K562 (cell line): ENCODE measurements around the gene GLIS2. TPM values are rescaled to one million over a fixed set of nuclear protein-coding genes. Genes with fewer than 3 reads are reported as not detected.

Source experiments
- ATAC-seq: fragments of 200-7000 bp; cut with Tn5 transposase; 3 replicates; pipeline ENCODE4 v1.9.1; 2020; ENCODE audit warnings: moderate library complexity
- BruUV-seq: library from RNA; stranded (reverse); fragments of 400-500 nt; replicated peaks from 2 replicates; lab custom pipeline; 2021; lab: Mats Ljungman, UMichigan
- CTCF ChIA-PET: fragments of 300-600 bp; formaldehyde crosslinking; extraction: SDS; loops from one replicate; lab custom pipeline; 2021; ENCODE audit warnings: low intra/inter-chr PET ratio; lab: Yijun Ruan, JAX
- POLR2A ChIA-PET: fragments of 300-600, 350-650 bp; sonication (Branson Sonifier 250); formaldehyde crosslinking; extraction: SDS; loops from one replicate; lab custom pipeline; 2021; ENCODE audit warnings: antibody characterized with exemption, inconsistent platforms; lab: Yijun Ruan, JAX
- DNase-seq, 4 experiments: peaks; one replicate each; pipeline versions ENCODE4 v3.0.0 to v3.0.0-alpha.2; 2011 to 2018; ENCODE audit warnings: low spot score in 3 of 4, mixed read lengths in 3 of 4; ENCODE audit errors: extremely low read depth in 1 of 4
- FAIRE-seq: peaks from 2 replicates; lab custom pipeline; 2011; peaks lifted over from hg19 to GRCh38; lab: Jason Lieb, UNC
- H2AFZ ChIP-seq: 2 replicates; pipeline ENCODE4 v1.6.0; 2011; ENCODE audit warnings: low read depth, low read length, control low read depth, inconsistent platforms
- H3K27ac ChIP-seq: fragments of 200-600 bp; 3 replicates; pipeline ENCODE4 v1.8.0; 2011; ENCODE audit warnings: low read depth, mild to moderate bottlenecking, control low read depth, inconsistent platforms, low read length, moderate library complexity, mixed read lengths; ENCODE audit errors: extremely low read depth
- H3K27me3 ChIP-seq, 2 experiments: fragments of 300-600 bp in 1 of 2; 2 replicates in 1 of 2; 3 replicates in 1 of 2; pipeline versions ENCODE4 v1.6.0 to v1.8.0; 2011; ENCODE audit warnings: inconsistent platforms in 2 of 2, low read length in 2 of 2, mild to moderate bottlenecking in 1 of 2, mixed read lengths in 1 of 2, moderate library complexity in 1 of 2; ENCODE audit not compliant: control insufficient read depth in 2 of 2, insufficient read depth in 2 of 2
- H3K36me3 ChIP-seq: fragments of 300-600 bp; 3 replicates; pipeline ENCODE4 v1.8.0; 2011; ENCODE audit warnings: mild to moderate bottlenecking, low read length, inconsistent platforms; ENCODE audit not compliant: control insufficient read depth, insufficient read depth
- H3K4me1 ChIP-seq, 2 experiments: fragments of 200-600 bp in 1 of 2; replicated peaks in 1 of 2; 2 replicates in 1 of 2; 3 replicates in 1 of 2; pipeline versions ENCODE4 v1.5.1 to v1.8.0; 2011; ENCODE audit warnings: inconsistent platforms in 2 of 2, low read length in 2 of 2, mild to moderate bottlenecking in 1 of 2, mixed read lengths in 1 of 2, moderate library complexity in 1 of 2; ENCODE audit not compliant: control insufficient read depth in 2 of 2, insufficient read depth in 2 of 2
- H3K4me2 ChIP-seq: 2 replicates; pipeline ENCODE4 v1.6.1; 2011; ENCODE audit warnings: low read length, control low read depth, inconsistent platforms, mixed read lengths; ENCODE audit not compliant: insufficient read depth
- H3K4me3 ChIP-seq: fragments of 200-600 bp; sonication (generic), shearing (Covaris generic); 2 replicates; pipeline ENCODE4 v1.5.1; 2016; ENCODE audit warnings: control low read depth, inconsistent platforms
- H3K79me2 ChIP-seq: fragments of 200-600 bp; 3 replicates; pipeline ENCODE4 v1.8.0; 2011; ENCODE audit warnings: low read length, inconsistent platforms; ENCODE audit not compliant: control insufficient read depth, insufficient read depth
- H3K9ac ChIP-seq, 2 experiments: 2 replicates each; pipeline versions ENCODE4 v1.6.0 to v1.6.1; 2011; ENCODE audit warnings: low read depth in 2 of 2, low read length in 2 of 2, control low read depth in 1 of 2, inconsistent platforms in 1 of 2, mild to moderate bottlenecking in 1 of 2, mixed read lengths in 1 of 2; ENCODE audit not compliant: insufficient read depth in 1 of 2
- H3K9me1 ChIP-seq: one replicate; pipeline ENCODE4 v1.6.0; 2011; ENCODE audit warnings: inconsistent platforms, mild to moderate bottlenecking, low read length, moderate library complexity; ENCODE audit not compliant: control insufficient read depth, insufficient read depth
- H3K9me3 ChIP-seq: replicated peaks from 2 replicates; pipeline ENCODE4 v1.5.1; 2011; ENCODE audit warnings: low read depth, low read length, inconsistent platforms; ENCODE audit not compliant: control insufficient read depth, insufficient read depth
- H4K20me1 ChIP-seq: replicated peaks from 2 replicates; pipeline ENCODE4 v1.6.1; 2011; ENCODE audit warnings: low read length, inconsistent platforms, mixed read lengths; ENCODE audit not compliant: control insufficient read depth, insufficient read depth
- POLR2G ChIP-seq: fragments of 200-400 bp; formaldehyde crosslinking; IDR thresholded peaks from 2 replicates; pipeline ENCODE4 v1.6.1; 2017; ENCODE audit warnings: low read depth, mild to moderate bottlenecking, antibody characterized with exemption, low read length, moderate library complexity
- SMARCB1 ChIP-seq: IDR thresholded peaks from 2 replicates; pipeline ENCODE4 v1.6.1; 2011; ENCODE audit warnings: improper control_type of control experiment, low read depth; ENCODE audit not compliant: insufficient read length
- WGBS: fragments of 100-300 bp; shearing (Covaris generic); methylation state at CpG from one replicate; pipeline ENCODE4 v1.1.6; 2016; ENCODE audit warnings: low coverage, mixed read lengths; ENCODE audit not compliant: insufficient coverage; ENCODE audit errors: missing lambda C conversion rate; 5-methylcytosine and 5-hydroxymethylcytosine counted together
- in situ Hi-C: fragments of 300-500 bp; cut with MboI; formaldehyde crosslinking; loops from 4 replicates; pipeline ENCODE4 v1.15.0; 2018; ENCODE audit warnings: inconsistent platforms, mixed read lengths
- intact Hi-C: fragments of 100-400 bp; cut with micrococcal nuclease; formaldehyde crosslinking; loops from 2 replicates; pipeline ENCODE4 v1.14.2; 2022
- polyA plus RNA-seq, 8 experiments: library from polyadenylated mRNA; depleted of rRNA in 4 of 8; stranded (reverse) in 5 of 8; unstranded in 3 of 8; fragments of >200 nt; fragmentation: Nextera tagmentation in 2 of 8; fragmentation: Illumina TruSeq in 1 of 8; extraction: Ambion mirVana in 2 of 8; extraction: Trizol in 1 of 8; gene quantifications; 2 replicates each; pipeline versions ENCODE4 v1.2.1 to v1.2.3, GENCODE V29; 2011 to 2014; ENCODE audit warnings: inconsistent platforms in 1 of 8, missing spikeins in 1 of 8
- total RNA-seq, 7 experiments: library from RNA; depleted of rRNA in 6 of 7; stranded (reverse); fragments of >200 nt in 6 of 7; fragmentation: Illumina TruSeq in 2 of 7; extraction: Trizol in 2 of 7; gene quantifications; 2 replicates each; pipeline versions ENCODE4 v1.2.1 to v1.2.3, GENCODE V29; 2011 to 2021; ENCODE audit warnings: low replicate concordance in 1 of 7

Gene GLIS2
- total and polyA plus RNA-seq, 9 of the 15 experiments (the other 6 are each of a cell fraction or from before 2014, with no cell fraction given), result 0.10 to 9.0 (median 0.57) TPM

DNA sequence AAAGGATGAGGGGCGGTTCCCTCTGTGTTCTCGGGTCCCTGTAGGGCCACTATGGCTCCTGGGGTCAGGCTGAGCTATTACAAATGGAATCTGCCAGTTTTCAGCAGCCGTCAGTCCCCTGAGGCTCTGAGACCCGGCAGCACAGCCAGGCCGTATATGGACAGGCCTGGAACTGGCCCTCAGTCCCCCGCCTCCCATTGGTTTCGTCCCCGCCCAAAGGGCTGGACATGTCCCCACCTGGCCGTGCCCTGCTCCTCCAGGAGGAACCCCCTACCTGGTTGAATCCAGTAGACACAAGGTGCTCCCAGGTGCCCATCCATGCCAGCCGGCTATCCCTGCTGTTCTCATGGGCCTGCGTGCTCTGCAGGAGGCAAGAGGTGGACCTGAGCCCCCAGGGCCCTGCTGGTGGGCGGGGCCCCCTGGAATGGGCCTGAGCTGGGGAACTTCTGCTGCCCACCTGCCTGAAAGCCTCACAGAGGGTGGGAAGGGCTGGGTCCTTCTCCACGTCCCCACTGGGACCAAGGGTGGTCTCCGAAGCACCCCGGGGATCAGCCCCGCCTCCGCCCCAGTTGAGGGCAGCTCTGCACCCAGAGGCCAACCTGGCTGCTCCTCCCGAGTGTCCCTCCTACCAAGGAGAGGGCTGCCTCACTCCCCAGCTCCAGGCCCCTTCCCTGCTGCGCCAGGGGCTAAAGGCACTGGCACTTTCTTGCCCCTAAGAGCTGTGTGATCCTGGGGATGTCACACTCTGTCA, 72.6 kb downstream of the GLIS2 start:
- H3K27ac ChIP-seq, result no peak overlapping the region
- peaks cover 0 to 30% of the 10 kb centered on the region in 2 experiments; a peak in 2 of 5 replicates for H3K4me1 ChIP-seq
- H3K79me2 ChIP-seq, result no peaks in the 10 kb centered on the region
- POLR2A ChIA-PET, result interaction anchor here (0.6 to 2.6 kb wide), 6 partner anchors 8 to 178 kb away, joined by 3 to 9 read pairs (median 4); no protein-coding TSS in a partner anchor
- no peak overlapping the region for H2AFZ ChIP-seq
- no peaks in the 10 kb centered on the region for H4K20me1 ChIP-seq
- TF ChIP-seq SMARCB1, result no peak
- peak; percentile 0; the same call in 1 of the 2 replicates for TF ChIP-seq POLR2G
- in situ Hi-C loops, result no loop called here
- BruUV-seq, result no TSS peak
- peaks cover 3% of the 10 kb centered on the region for H3K9me1 ChIP-seq
- H3K9me3 ChIP-seq, result no peaks in the 10 kb centered on the region
- H3K27me3 ChIP-seq, result no peaks in the 10 kb centered on the region
- H3K9ac ChIP-seq, result peak overlapping the region in 1 of 2 experiments; percentile 74; a peak in 2 of 4 replicates
- CTCF ChIA-PET, result no interaction called here
- WGBS, result 77% methylated on average over 15 of the region's 19 CpGs
- no peak overlapping the region for H3K4me3 ChIP-seq
- no peak for DNase-seq
- no peak for ATAC-seq
- intact Hi-C loops, result no loop called here
- H3K4me2 ChIP-seq, result no peak overlapping the region
- peaks cover 69% of the 10 kb centered on the region; the same call in 1 of the 3 replicates for H3K36me3 ChIP-seq
- no peak for FAIRE-seq

Other genes with a start within 250 kb of the GLIS2 start
Only the 7 nearest of the 11 such genes appear.
- not detected in 2 replicates for gene SRL, start 74.0 kb upstream of the GLIS2 start, total RNA-seq (2014; rRNA removed)
- not detected in 2 replicates for gene SRL, start 74.0 kb upstream of the GLIS2 start, total RNA-seq (2014; rRNA removed; fragmentation: Illumina TruSeq; extraction: Trizol)
- gene SRL, start 74.0 kb upstream of the GLIS2 start, total RNA-seq (2015; rRNA removed; fragmentation: Illumina TruSeq; extraction: Trizol), result not detected in 2 replicates
- gene SRL, start 74.0 kb upstream of the GLIS2 start, total RNA-seq (2021), result not detected in 2 replicates
- 0.01 TPM in 1 of 2 replicates, not detected in the other for gene SRL, start 74.0 kb upstream of the GLIS2 start, polyA plus RNA-seq (2011; rRNA removed)
- not detected in 2 replicates for gene SRL, start 74.0 kb upstream of the GLIS2 start, polyA plus RNA-seq (2014; fragmentation: Illumina TruSeq; extraction: Trizol)
- not detected for gene SRL, start 74.0 kb upstream of the GLIS2 start, polyA plus RNA-seq (2014; fragmentation: Nextera tagmentation; extraction: Ambion mirVana)
- not detected in 2 replicates for gene SRL, start 74.0 kb upstream of the GLIS2 start, polyA plus RNA-seq (2014; rRNA removed)
- 27.7 and 28.8 TPM in 2 replicates for gene TFAP4, start 43.0 kb upstream of the GLIS2 start, total RNA-seq (2014; rRNA removed)
- 5.6 and 7.7 TPM in 2 replicates for gene TFAP4, start 43.0 kb upstream of the GLIS2 start, total RNA-seq (2014; rRNA removed; fragmentation: Illumina TruSeq; extraction: Trizol)
- gene TFAP4, start 43.0 kb upstream of the GLIS2 start, total RNA-seq (2015; rRNA removed; fragmentation: Illumina TruSeq; extraction: Trizol), result 16.2 and 16.9 TPM in 2 replicates
- 31.2 and 32.8 TPM in 2 replicates for gene TFAP4, start 43.0 kb upstream of the GLIS2 start, total RNA-seq (2021)
- gene TFAP4, start 43.0 kb upstream of the GLIS2 start, polyA plus RNA-seq (2011; rRNA removed), result 8.5 and 15.3 TPM in 2 replicates
- 10.6 and 13.6 TPM in 2 replicates for gene TFAP4, start 43.0 kb upstream of the GLIS2 start, polyA plus RNA-seq (2014; fragmentation: Illumina TruSeq; extraction: Trizol)
- gene TFAP4, start 43.0 kb upstream of the GLIS2 start, polyA plus RNA-seq (2014; fragmentation: Nextera tagmentation; extraction: Ambion mirVana), result under 1 TPM; 0.10 to 0.11 TPM
- 19.8 and 22.6 TPM in 2 replicates for gene TFAP4, start 43.0 kb upstream of the GLIS2 start, polyA plus RNA-seq (2014; rRNA removed)
- gene PAM16, start 35.3 kb downstream of the GLIS2 start, total RNA-seq (2014; rRNA removed), result 173 and 213 TPM in 2 replicates
- gene PAM16, start 35.3 kb downstream of the GLIS2 start, total RNA-seq (2014; rRNA removed; fragmentation: Illumina TruSeq; extraction: Trizol), result 32.6 and 38.7 TPM in 2 replicates
- 48.4 and 56.1 TPM in 2 replicates for gene PAM16, start 35.3 kb downstream of the GLIS2 start, total RNA-seq (2015; rRNA removed; fragmentation: Illumina TruSeq; extraction: Trizol)
- gene PAM16, start 35.3 kb downstream of the GLIS2 start, total RNA-seq (2021), result 123 and 150 TPM in 2 replicates
- gene PAM16, start 35.3 kb downstream of the GLIS2 start, polyA plus RNA-seq (2011; rRNA removed), result 79.3 and 88.9 TPM in 2 replicates
- 49.0 and 66.3 TPM in 2 replicates for gene PAM16, start 35.3 kb downstream of the GLIS2 start, polyA plus RNA-seq (2014; fragmentation: Illumina TruSeq; extraction: Trizol)
- gene PAM16, start 35.3 kb downstream of the GLIS2 start, polyA plus RNA-seq (2014; fragmentation: Nextera tagmentation; extraction: Ambion mirVana), result 10 to 100 TPM; 41.5 to 81.1 TPM
- gene PAM16, start 35.3 kb downstream of the GLIS2 start, polyA plus RNA-seq (2014; rRNA removed), result 243 and 273 TPM in 2 replicates
- 1.7 and 2.2 TPM in 2 replicates for gene VASN, start 55.8 kb downstream of the GLIS2 start, total RNA-seq (2014; rRNA removed)
- gene VASN, start 55.8 kb downstream of the GLIS2 start, total RNA-seq (2014; rRNA removed; fragmentation: Illumina TruSeq; extraction: Trizol), result 0.06 and 0.07 TPM in 2 replicates
- gene VASN, start 55.8 kb downstream of the GLIS2 start, total RNA-seq (2015; rRNA removed; fragmentation: Illumina TruSeq; extraction: Trizol), result 0.51 and 1.1 TPM in 2 replicates
- 2.4 and 2.5 TPM in 2 replicates for gene VASN, start 55.8 kb downstream of the GLIS2 start, total RNA-seq (2021)
- gene VASN, start 55.8 kb downstream of the GLIS2 start, polyA plus RNA-seq (2011; rRNA removed), result 0.31 and 1.2 TPM in 2 replicates
- gene VASN, start 55.8 kb downstream of the GLIS2 start, polyA plus RNA-seq (2014; fragmentation: Illumina TruSeq; extraction: Trizol), result 0.16 and 0.42 TPM in 2 replicates
- under 1 TPM in 1 of 2 experiments, not detected in 1; 0.01 TPM for gene VASN, start 55.8 kb downstream of the GLIS2 start, polyA plus RNA-seq (2014; fragmentation: Nextera tagmentation; extraction: Ambion mirVana)
- gene VASN, start 55.8 kb downstream of the GLIS2 start, polyA plus RNA-seq (2014; rRNA removed), result 0.78 and 0.90 TPM in 2 replicates
- 30.5 and 37.8 TPM in 2 replicates for gene CORO7, start 100.5 kb downstream of the GLIS2 start, total RNA-seq (2014; rRNA removed)
- 6.9 and 8.5 TPM in 2 replicates for gene CORO7, start 100.5 kb downstream of the GLIS2 start, total RNA-seq (2014; rRNA removed; fragmentation: Illumina TruSeq; extraction: Trizol)
- 18.7 and 21.0 TPM in 2 replicates for gene CORO7, start 100.5 kb downstream of the GLIS2 start, total RNA-seq (2015; rRNA removed; fragmentation: Illumina TruSeq; extraction: Trizol)
- gene CORO7, start 100.5 kb downstream of the GLIS2 start, total RNA-seq (2021), result 67.0 and 77.2 TPM in 2 replicates
- gene CORO7, start 100.5 kb downstream of the GLIS2 start, polyA plus RNA-seq (2011; rRNA removed), result 15.4 and 35.9 TPM in 2 replicates
- 21.6 and 29.6 TPM in 2 replicates for gene CORO7, start 100.5 kb downstream of the GLIS2 start, polyA plus RNA-seq (2014; fragmentation: Illumina TruSeq; extraction: Trizol)
- under 1 TPM; 0.45 to 0.51 TPM for gene CORO7, start 100.5 kb downstream of the GLIS2 start, polyA plus RNA-seq (2014; fragmentation: Nextera tagmentation; extraction: Ambion mirVana)
- gene CORO7, start 100.5 kb downstream of the GLIS2 start, polyA plus RNA-seq (2014; rRNA removed), result 54.1 and 63.1 TPM in 2 replicates
- 105 and 143 TPM in 2 replicates for gene DNAJA3, start 109.8 kb downstream of the GLIS2 start, total RNA-seq (2014; rRNA removed)
- 59.6 and 64.7 TPM in 2 replicates for gene DNAJA3, start 109.8 kb downstream of the GLIS2 start, total RNA-seq (2014; rRNA removed; fragmentation: Illumina TruSeq; extraction: Trizol)
- 77.0 and 78.4 TPM in 2 replicates for gene DNAJA3, start 109.8 kb downstream of the GLIS2 start, total RNA-seq (2015; rRNA removed; fragmentation: Illumina TruSeq; extraction: Trizol)
- 86.1 and 86.6 TPM in 2 replicates for gene DNAJA3, start 109.8 kb downstream of the GLIS2 start, total RNA-seq (2021)
- 67.0 and 79.0 TPM in 2 replicates for gene DNAJA3, start 109.8 kb downstream of the GLIS2 start, polyA plus RNA-seq (2011; rRNA removed)
- 80.0 and 88.3 TPM in 2 replicates for gene DNAJA3, start 109.8 kb downstream of the GLIS2 start, polyA plus RNA-seq (2014; fragmentation: Illumina TruSeq; extraction: Trizol)
- 10 to 100 TPM in 1 of 2 experiments, 1 to 10 TPM in 1; 8.1 to 14.1 TPM for gene DNAJA3, start 109.8 kb downstream of the GLIS2 start, polyA plus RNA-seq (2014; fragmentation: Nextera tagmentation; extraction: Ambion mirVana)
- gene DNAJA3, start 109.8 kb downstream of the GLIS2 start, polyA plus RNA-seq (2014; rRNA removed), result 91.2 and 121 TPM in 2 replicates
- 111 and 116 TPM in 2 replicates for gene NMRAL1, start 158.6 kb downstream of the GLIS2 start, total RNA-seq (2014; rRNA removed)
- gene NMRAL1, start 158.6 kb downstream of the GLIS2 start, total RNA-seq (2014; rRNA removed; fragmentation: Illumina TruSeq; extraction: Trizol), result 22.7 and 31.4 TPM in 2 replicates
- 62.5 and 66.7 TPM in 2 replicates for gene NMRAL1, start 158.6 kb downstream of the GLIS2 start, total RNA-seq (2015; rRNA removed; fragmentation: Illumina TruSeq; extraction: Trizol)
- gene NMRAL1, start 158.6 kb downstream of the GLIS2 start, total RNA-seq (2021), result 84.1 and 93.6 TPM in 2 replicates
- 51.1 and 59.7 TPM in 2 replicates for gene NMRAL1, start 158.6 kb downstream of the GLIS2 start, polyA plus RNA-seq (2011; rRNA removed)
- 63.2 and 88.3 TPM in 2 replicates for gene NMRAL1, start 158.6 kb downstream of the GLIS2 start, polyA plus RNA-seq (2014; fragmentation: Illumina TruSeq; extraction: Trizol)
- gene NMRAL1, start 158.6 kb downstream of the GLIS2 start, polyA plus RNA-seq (2014; fragmentation: Nextera tagmentation; extraction: Ambion mirVana), result 10 to 100 TPM in 1 of 2 experiments, 1 to 10 TPM in 1; 6.3 to 16.8 TPM
- 83.9 and 90.2 TPM in 2 replicates for gene NMRAL1, start 158.6 kb downstream of the GLIS2 start, polyA plus RNA-seq (2014; rRNA removed)